Panc1 (cell line): ENCODE results near the gene MEF2D. TPM values are rescaled to one million over a fixed set of nuclear protein-coding genes. Genes with fewer than 3 reads are reported as not detected.

Experiments used
- ATAC-seq: fragments of 200-7000 bp; cut with Tn5 transposase; 2 replicates; pipeline ENCODE4 v1.9.1; 2020; ENCODE audit warnings: mild to moderate bottlenecking, moderate library complexity
- BruUV-seq: library from RNA; stranded (reverse); fragments of 400-500 nt; replicated peaks from 2 replicates; lab custom pipeline; 2021; lab: Mats Ljungman, UMichigan
- CTCF ChIA-PET: fragments of 300-600 bp; sonication (Branson Sonifier 250); formaldehyde crosslinking; loops from one replicate; lab custom pipeline; 2022; ENCODE audit warnings: antibody characterized with exemption; lab: Charles Lee
- POLR2A ChIA-PET: fragments of 300-600 bp; sonication (Branson Sonifier 250); formaldehyde crosslinking; loops from one replicate; lab custom pipeline; 2022; ENCODE audit warnings: antibody characterized with exemption; lab: Charles Lee
- DNase-seq: peaks from one replicate; pipeline ENCODE4 v3.0.0-alpha.2; 2010; ENCODE audit warnings: low read depth, low spot score
- H3K27ac ChIP-seq: 2 replicates; pipeline ENCODE4 v1.5.1; 2011; ENCODE audit warnings: mild to moderate bottlenecking, low read length, inconsistent platforms
- H3K27me3 ChIP-seq: fragments of 200-500 bp; sonication (Bioruptor generic); 2 replicates; pipeline ENCODE4 v1.6.0; 2014; ENCODE audit warnings: low read length, inconsistent platforms; ENCODE audit not compliant: control insufficient read depth, insufficient read depth
- H3K36me3 ChIP-seq: fragments of 200-500 bp; sonication (Bioruptor generic); 2 replicates; pipeline ENCODE4 v1.5.1; 2014; ENCODE audit warnings: inconsistent platforms, mild to moderate bottlenecking, low read length, moderate library complexity; ENCODE audit not compliant: control insufficient read depth, insufficient read depth
- H3K4me1 ChIP-seq: 2 replicates; pipeline ENCODE4 v1.5.1; 2011; ENCODE audit warnings: inconsistent platforms, mild to moderate bottlenecking, low read length, moderate library complexity; ENCODE audit not compliant: control insufficient read depth, insufficient read depth
- H3K4me3 ChIP-seq, 2 experiments: 2 replicates each; pipeline ENCODE4 v1.5.1; 2011 to 2012; ENCODE audit warnings: low read depth in 2 of 2, low read length in 2 of 2, mild to moderate bottlenecking in 2 of 2, inconsistent platforms in 1 of 2, moderate library complexity in 1 of 2
- H3K9me3 ChIP-seq: fragments of 200-500 bp; sonication (Bioruptor generic); 2 replicates; pipeline ENCODE4 v1.5.1; 2014; ENCODE audit warnings: low read depth, mild to moderate bottlenecking, inconsistent platforms, low read length, moderate library complexity; ENCODE audit not compliant: control insufficient read depth, insufficient read depth
- POLR2AphosphoS5 ChIP-seq: IDR thresholded peaks from 2 replicates; pipeline ENCODE4 v1.6.1; 2012; ENCODE audit warnings: mild to moderate bottlenecking, low read depth, low read length, moderate library complexity
- SIN3A ChIP-seq: IDR thresholded peaks from 2 replicates; pipeline ENCODE4 v1.6.1; 2012; ENCODE audit warnings: low read depth, mild to moderate bottlenecking, low read length, moderate library complexity, borderline replicate concordance; ENCODE audit not compliant: insufficient read depth
- TCF7L2 ChIP-seq: IDR thresholded peaks from 2 replicates; pipeline ENCODE4 v1.6.1; 2011; ENCODE audit warnings: mild to moderate bottlenecking, low read depth, low read length, inconsistent platforms
- in situ Hi-C: cut with HindIII; loops from 2 replicates; pipeline ENCODE4 v1.10.0; 2016; ENCODE audit warnings: low sequenced_read_pairs, low pct_unique_long_range_greater_than_20kb
- intact Hi-C: fragments of 100-400 bp; cut with micrococcal nuclease; formaldehyde crosslinking; loops from one replicate; pipeline ENCODE4 v1.10.0; 2022; ENCODE audit not compliant: unreplicated experiment
- total RNA-seq: library from RNA; stranded (reverse); gene quantifications from one replicate; pipeline ENCODE4 v1.2.1, GENCODE V29; 2021; ENCODE audit not compliant: unreplicated experiment
- TF ChIP-seq, protein P1 (sequence below): fragments of 450-650 bp; IDR thresholded peaks from 2 replicates; pipeline ENCODE4 v1.5.1; 2017; ENCODE audit warnings: mild to moderate bottlenecking
- TF ChIP-seq, protein P2 (sequence below), 2 experiments: IDR thresholded peaks; 2 replicates each; pipeline ENCODE4 v1.6.1; 2011 to 2012; ENCODE audit warnings: low read depth in 2 of 2, control low read depth in 1 of 2, low read length in 1 of 2, mild to moderate bottlenecking in 1 of 2, moderate library complexity in 1 of 2; ENCODE audit not compliant: insufficient read depth in 1 of 2

The MEF2D gene
- total RNA-seq, 1 experiment from 2014 or later: 30.9 TPM

DNA sequence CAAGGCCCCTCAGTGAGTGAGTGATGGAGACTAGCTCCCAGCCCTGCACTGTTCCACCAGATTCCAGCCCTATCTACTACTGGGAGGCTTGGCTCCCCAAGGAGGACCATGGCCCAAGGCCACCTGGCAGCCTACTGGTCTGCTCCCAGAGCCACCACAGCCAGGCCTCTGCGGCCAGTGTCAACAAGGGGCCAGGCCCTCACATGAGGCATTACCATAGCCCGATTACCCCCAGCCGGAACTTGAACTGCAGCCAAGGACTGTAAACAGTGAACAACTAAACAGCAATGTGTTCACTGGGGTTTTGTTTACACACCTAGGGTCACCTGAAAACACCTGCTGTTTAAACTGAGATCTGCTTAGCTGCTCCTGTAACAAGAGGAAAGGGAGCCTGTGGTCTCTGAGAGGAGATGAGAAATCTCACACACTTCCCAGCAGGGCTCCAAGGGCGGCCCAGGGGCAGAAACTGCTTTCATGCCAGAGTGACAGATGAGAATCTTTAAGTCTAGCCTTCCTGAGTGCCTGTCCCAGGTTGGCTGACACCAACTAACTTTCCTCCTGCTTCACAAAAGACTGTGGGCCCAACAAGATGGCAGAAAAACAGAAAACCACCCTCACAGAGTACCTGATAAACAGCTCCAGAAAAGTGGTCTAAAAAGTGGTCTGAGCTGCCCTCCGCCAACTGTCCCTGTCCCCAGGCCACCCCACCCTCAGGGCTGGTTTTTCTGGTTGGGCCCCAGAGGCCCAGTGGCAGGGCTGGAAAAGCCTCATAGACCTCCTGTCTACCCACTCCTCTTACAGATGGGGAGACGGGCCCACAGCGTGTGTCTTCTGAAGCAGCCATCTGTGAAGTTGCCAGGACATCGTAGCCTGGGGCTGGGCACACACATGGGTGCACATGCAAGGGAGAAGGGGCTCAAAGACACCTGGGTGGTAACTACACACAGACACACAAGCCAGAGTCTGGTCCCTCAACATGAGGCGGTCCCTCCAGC, 28.8 kb downstream of the MEF2D start:
- DNase-seq: no peak
- ChIA-PET POLR2A (interaction anchor here (0.6 to 0.7 kb wide), 3 partner anchors 33 to 153 kb away, joined by 3 to 4 read pairs (median 3); no protein-coding TSS in a partner anchor), CTCF (interaction anchor here (0.6 to 1.0 kb wide), 2 partner anchors 9 to 24 kb away, joined by 3 to 4 read pairs; no protein-coding TSS in a partner anchor)
- H3K4me1 ChIP-seq: 0 out of 2 replicates have a peak, but pooled peaks cover 6% of the 10 kb centered on the region
- BruUV-seq: no TSS peak
- H3K4me3 ChIP-seq: no peak overlapping the region
- H3K9me3 ChIP-seq: no peaks in the 10 kb centered on the region
- no peaks in the 10 kb centered on the region for H3K27me3 ChIP-seq
- intact Hi-C loops (no loop called here), in situ Hi-C loops (no loop called here)
- H3K27ac ChIP-seq: no peak overlapping the region
- peak; percentile 44 for ATAC-seq
- no peaks in the 10 kb centered on the region; the same call in 1 of the 2 replicates for H3K36me3 ChIP-seq
- TF ChIP-seq POLR2AphosphoS5 (no peak), SIN3A (no peak), TCF7L2 (no peak)
- TF ChIP-seq, protein P1, sequence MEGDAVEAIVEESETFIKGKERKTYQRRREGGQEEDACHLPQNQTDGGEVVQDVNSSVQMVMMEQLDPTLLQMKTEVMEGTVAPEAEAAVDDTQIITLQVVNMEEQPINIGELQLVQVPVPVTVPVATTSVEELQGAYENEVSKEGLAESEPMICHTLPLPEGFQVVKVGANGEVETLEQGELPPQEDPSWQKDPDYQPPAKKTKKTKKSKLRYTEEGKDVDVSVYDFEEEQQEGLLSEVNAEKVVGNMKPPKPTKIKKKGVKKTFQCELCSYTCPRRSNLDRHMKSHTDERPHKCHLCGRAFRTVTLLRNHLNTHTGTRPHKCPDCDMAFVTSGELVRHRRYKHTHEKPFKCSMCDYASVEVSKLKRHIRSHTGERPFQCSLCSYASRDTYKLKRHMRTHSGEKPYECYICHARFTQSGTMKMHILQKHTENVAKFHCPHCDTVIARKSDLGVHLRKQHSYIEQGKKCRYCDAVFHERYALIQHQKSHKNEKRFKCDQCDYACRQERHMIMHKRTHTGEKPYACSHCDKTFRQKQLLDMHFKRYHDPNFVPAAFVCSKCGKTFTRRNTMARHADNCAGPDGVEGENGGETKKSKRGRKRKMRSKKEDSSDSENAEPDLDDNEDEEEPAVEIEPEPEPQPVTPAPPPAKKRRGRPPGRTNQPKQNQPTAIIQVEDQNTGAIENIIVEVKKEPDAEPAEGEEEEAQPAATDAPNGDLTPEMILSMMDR: no peak
- TF ChIP-seq, protein P2, sequence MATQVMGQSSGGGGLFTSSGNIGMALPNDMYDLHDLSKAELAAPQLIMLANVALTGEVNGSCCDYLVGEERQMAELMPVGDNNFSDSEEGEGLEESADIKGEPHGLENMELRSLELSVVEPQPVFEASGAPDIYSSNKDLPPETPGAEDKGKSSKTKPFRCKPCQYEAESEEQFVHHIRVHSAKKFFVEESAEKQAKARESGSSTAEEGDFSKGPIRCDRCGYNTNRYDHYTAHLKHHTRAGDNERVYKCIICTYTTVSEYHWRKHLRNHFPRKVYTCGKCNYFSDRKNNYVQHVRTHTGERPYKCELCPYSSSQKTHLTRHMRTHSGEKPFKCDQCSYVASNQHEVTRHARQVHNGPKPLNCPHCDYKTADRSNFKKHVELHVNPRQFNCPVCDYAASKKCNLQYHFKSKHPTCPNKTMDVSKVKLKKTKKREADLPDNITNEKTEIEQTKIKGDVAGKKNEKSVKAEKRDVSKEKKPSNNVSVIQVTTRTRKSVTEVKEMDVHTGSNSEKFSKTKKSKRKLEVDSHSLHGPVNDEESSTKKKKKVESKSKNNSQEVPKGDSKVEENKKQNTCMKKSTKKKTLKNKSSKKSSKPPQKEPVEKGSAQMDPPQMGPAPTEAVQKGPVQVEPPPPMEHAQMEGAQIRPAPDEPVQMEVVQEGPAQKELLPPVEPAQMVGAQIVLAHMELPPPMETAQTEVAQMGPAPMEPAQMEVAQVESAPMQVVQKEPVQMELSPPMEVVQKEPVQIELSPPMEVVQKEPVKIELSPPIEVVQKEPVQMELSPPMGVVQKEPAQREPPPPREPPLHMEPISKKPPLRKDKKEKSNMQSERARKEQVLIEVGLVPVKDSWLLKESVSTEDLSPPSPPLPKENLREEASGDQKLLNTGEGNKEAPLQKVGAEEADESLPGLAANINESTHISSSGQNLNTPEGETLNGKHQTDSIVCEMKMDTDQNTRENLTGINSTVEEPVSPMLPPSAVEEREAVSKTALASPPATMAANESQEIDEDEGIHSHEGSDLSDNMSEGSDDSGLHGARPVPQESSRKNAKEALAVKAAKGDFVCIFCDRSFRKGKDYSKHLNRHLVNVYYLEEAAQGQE (IDR thresholded peaks at IDR 0.05; ENCODE audit: insufficient read depth in 1 of 2, low read depth in 2 of 2, low read length in 1 of 2): no peak

DNA sequence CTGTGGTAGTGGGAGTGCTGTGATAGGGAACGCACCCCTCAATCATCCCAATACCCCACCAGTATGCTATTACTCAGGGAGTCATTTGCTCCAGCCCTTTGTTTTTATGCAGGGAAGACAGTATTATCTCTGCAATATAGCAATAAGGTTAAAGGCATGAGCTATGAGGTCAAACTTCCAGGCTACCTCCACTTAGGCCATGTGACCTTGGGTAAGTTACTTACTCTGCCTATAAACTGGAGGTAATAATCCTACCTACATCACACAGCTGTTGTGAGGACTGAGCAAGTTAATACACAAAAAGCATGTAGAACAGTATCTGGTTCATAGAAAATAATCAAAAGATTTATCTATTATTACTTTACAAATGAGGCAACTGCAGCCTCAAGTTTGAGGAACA, 30.1 kb downstream of the MEF2D start:
- H3K9me3 ChIP-seq: no peaks in the 10 kb centered on the region
- DNase-seq (no peak), ATAC-seq (no peak)
- no peak overlapping the region for H3K4me3 ChIP-seq
- H3K27me3 ChIP-seq: no peaks in the 10 kb centered on the region
- TF ChIP-seq SIN3A: no peak
- TF ChIP-seq POLR2AphosphoS5: no peak
- TF ChIP-seq TCF7L2: no peak
- TF ChIP-seq, protein P1: no peak
- TF ChIP-seq, protein P2 (IDR thresholded peaks at IDR 0.05; ENCODE audit: insufficient read depth in 1 of 2, low read depth in 2 of 2, low read length in 1 of 2): no peak
- no peak overlapping the region for H3K27ac ChIP-seq
- ChIA-PET CTCF (no interaction called here), POLR2A (no interaction called here)
- no peaks in the 10 kb centered on the region; the same call in 1 of the 2 replicates for H3K36me3 ChIP-seq
- intact Hi-C loops: no loop called here
- no TSS peak for BruUV-seq
- in situ Hi-C loops: no loop called here
- 0 out of 2 replicates have a peak, but pooled peaks cover 6% of the 10 kb centered on the region for H3K4me1 ChIP-seq
